ENCODE measurements around the gene HBEGF.

The HBEGF gene

DNA sequence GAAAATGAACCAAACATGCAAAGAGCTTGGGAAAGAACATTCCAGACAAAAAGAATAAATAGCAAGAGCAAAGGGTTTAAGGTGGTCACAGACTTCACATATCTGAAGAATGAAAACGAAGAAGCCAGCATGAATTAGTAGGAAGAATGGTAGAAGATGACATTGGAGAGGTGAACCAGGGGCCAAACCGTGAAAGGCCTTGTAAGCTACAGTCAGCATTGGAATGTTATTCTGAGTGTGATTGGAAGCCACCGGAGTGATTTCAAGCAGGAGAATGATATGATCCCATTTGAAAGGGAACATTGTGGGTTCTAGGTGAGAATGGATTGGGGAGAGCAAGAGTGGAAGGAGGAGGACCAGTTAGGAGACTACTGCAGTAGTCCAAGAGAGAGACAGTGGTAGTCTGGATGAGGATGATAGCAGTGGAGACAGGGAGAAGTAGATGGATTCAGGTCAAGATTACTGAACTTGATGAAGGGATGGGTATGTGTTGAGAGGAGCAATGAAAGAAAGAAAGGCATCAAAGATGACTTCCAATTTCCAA lies 36.6 kb downstream of the HBEGF start:
- in situ Hi-C loops (cut with HindIII; ENCODE audit: low sequenced_read_pairs) = loop anchor here (5.0 kb wide), 1 partner anchor 38 kb away; the partner anchor contains the start of gene HBEGF

DNA sequence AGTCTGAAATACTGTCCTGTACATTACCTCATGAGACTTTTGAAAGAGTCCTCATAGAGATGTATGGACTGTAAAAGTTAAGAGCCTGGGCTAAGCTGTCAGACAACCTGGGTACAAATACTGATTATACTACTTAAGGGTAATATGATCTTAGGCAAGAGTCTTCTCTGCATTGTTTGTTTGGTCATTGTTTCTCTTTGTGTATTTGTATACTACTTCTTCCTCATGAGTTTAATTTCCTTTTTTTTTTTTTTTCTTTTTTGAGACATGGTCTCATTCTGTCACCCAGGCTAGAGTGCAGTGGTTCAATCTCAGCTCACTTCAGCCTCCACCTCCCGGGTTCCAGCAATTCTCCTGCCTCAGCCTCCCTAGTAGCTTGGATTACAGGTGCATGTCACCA lies 40.9 kb downstream of the HBEGF start:
- in situ Hi-C loops (cut with HindIII; ENCODE audit: low sequenced_read_pairs) = no loop called here

DNA sequence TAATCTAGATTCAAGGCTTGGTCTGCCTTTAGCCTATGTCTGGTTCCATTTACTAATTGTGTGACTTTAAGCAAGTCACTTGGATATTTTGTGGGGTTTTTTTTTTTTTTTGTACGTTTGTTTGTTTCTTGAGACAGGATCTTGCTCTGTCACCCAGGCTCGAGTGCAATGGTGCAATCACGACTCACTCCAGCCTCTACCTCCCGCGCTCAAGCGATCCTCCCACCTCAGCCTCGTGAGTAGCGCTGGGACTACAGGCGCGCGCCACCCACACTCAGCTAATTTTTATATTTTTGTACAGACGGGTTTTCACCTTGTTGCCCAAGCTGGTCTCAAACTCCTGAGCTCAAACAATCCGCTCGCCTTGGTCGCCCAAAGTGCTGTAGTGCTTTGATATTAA lies 42.4 kb downstream of the HBEGF start:
- in situ Hi-C loops (cut with HindIII; ENCODE audit: low sequenced_read_pairs) = no loop called here

DNA sequence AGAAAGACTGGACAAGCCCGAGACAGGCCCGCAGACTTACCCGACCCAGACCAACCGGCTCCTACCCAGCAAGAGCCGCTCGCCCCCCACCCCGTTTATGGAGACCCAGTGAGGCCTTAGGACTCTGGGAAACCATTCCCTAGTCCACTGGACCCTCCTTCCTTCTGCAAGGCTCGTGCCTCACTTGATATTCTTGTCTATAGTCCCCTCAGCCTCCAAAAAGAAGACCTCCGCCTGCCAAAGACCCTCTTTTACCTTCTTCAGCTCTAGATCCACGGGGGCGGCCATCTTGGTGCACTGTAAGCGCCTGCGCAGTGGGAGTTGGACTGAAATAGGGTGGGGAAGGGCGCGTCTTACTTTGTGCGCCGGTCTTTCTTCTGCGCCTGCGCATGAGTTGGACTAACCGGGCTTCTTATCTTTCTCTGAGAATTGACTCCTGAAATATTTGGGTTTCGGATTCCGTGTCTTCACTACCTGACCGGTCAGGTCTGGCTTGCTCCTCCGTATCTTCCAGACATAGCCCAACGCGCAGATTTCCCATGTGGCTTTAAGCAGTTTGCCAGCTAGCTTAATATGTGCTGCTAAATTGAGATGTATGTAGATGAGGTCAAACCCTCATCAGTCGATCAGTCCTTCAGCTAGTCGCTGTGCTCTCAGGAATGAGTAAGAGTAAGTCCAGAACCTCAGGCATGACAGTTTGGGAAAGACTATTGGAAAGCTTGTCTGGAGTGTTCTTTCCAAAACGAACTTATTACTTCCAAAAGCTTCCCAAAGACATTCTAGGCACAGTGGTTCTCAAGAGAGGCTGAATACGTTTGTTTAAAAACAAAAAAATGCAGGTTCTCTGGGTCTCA lies 43.4 kb downstream of the HBEGF start, which contains the start of gene PFDN1:
TSS of gene PFDN1 (minus strand) at position 316 of the 854 bp plus-strand sequence. CDS start at position 288, 28 bp downstream.
- in situ Hi-C loops (cut with HindIII; ENCODE audit: low sequenced_read_pairs) = no loop called here

DNA sequence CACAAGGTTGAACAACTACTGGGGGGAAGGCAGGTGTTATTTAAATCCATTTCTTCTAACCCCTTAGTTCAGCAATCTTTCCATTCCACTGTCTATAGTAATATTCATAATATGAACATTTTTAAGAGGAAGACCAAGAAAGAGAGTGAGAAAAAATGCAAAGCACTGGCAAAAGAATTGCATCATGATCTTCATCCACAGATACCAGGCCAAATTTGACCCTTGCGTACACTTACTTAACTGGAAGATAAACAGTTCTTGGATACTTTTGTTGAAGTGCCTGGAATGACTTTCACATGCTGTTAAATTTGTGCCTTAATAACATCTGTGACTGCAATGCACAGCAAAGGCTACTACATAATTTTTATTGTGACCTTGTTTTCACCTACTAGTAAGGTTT lies 45.3 kb downstream of the HBEGF start:
- in situ Hi-C loops (cut with HindIII; ENCODE audit: low sequenced_read_pairs) = no loop called here

DNA sequence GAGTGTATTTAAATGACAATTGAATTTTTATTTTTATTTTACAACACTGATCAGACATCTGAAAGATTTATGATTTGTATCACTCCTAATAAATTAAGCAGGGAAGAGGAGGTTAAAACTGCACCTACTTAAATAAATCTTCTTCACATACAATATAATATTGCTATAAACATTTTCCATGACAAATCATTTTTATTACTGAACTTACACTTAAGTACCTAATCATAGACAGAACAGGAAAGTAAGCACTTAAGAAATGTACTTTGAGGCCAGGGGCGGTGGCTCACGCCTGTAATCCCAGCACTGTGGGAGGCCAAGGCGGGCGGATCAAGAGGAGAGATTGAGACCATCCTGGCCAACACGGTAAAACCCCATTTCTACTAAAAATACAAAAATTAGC lies 47.3 kb downstream of the HBEGF start:
- in situ Hi-C loops (cut with HindIII; ENCODE audit: low sequenced_read_pairs) = no loop called here

DNA sequence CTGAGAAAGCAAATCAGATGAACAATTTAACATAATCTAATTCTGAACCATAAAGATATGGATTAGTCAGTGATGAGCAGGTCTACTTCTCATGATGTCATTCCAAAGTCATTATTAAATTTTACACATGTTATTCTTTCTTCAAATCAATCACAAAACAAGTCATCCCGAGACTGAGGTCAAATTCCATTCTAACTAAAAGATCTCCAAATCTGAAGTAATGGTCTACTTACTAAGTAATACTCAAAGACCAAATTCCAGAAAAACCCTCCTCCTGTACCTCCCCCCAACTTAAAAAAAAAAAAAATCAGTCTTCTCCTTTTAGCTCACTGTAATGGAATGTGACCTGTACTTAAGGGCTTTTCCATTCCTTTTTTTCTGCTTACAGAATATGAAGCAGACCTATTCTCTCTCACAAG lies 48.2 kb downstream of the HBEGF start:
- in situ Hi-C loops (cut with HindIII; ENCODE audit: low sequenced_read_pairs) = no loop called here

DNA sequence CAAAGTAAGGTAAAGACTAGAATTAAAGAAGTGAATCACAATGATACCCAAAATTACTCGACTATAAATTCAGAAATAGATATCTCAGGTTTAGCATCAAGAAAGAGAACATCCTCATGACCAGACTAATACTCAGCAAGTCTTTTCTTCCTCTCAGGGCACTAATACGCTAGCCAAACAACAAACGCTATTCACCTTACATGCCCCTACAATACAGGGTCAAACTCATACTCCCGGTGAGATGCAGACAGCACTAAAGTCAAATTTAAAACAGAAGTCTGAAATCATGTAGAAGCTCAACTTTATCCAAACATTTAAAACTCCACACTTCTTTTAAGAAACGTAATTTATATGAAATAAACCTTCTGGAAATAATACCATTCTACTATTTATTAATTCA lies 49.1 kb downstream of the HBEGF start:
- in situ Hi-C loops (cut with HindIII; ENCODE audit: low sequenced_read_pairs) = no loop called here

DNA sequence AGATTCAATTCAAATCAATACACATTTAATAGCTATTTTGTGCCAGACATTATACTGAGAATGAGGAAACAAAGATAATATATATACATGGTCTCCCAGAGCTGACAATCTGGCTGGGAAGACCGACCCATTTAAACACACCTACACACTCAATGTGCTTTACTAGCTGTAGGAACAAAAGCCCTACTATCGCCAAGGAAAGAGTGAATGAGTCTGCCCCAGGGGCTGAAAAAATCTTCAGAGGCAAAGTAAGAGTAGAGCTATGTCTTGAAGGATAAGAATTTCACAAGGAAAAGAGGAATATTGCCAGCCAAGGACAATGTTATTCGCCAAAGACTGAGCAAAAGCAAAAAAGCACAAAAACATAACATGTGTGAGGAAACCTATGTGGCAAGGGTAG lies 50.1 kb downstream of the HBEGF start:
- in situ Hi-C loops (cut with HindIII; ENCODE audit: low sequenced_read_pairs) = no loop called here

DNA sequence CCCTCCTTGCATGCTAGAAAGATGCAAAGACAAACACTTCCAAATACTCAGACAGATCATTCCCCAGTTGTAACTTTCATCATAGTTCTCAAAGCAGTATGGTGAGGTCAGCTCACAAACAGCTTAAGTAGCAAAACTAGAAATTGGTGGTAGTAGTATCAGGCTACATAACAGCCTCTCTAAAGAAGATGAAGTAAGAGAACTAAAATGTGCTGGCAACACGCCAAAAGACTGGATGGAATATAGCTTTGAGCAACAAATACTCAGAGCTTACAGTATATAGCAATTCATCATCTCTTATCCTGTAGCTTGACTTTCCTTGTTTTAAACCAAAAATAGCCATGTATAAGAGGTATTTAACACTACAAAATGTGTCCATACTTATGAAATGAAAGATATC lies 51.0 kb downstream of the HBEGF start:
- in situ Hi-C loops (cut with HindIII; ENCODE audit: low sequenced_read_pairs) = no loop called here

DNA sequence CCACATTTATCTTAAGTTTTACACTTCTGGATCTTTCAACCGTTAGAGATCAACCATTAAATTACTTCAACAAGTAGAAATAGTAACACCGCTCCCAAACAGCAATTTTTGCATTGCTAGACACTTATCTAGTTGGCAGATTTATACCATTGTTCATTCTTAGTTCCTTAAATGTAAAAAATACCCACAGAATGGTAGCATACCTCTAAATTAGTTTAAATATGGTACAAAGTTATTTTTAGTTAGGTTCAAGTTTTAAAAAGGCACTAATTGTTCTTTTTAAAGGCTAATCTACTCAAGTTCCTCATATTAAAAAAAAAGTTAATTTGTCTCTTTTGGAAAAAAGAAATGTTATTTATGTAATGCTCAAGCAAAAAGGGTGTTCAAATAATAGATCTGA lies 51.6 kb downstream of the HBEGF start:
- in situ Hi-C loops (cut with HindIII; ENCODE audit: low sequenced_read_pairs) = no loop called here

DNA sequence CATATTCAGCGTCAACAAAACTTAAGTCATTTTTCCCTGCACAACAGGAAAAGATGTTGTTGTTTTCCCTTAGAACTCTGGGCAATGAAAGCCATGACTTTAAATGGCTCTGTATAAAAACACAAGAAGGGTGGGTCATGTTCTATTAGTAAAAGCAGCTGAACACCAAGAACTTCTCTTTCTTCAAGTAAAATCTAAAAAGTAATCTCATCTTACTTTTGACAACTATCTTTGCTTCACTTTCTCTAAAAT lies 52.6 kb downstream of the HBEGF start:
- in situ Hi-C loops (cut with HindIII; ENCODE audit: low sequenced_read_pairs) = no loop called here

DNA sequence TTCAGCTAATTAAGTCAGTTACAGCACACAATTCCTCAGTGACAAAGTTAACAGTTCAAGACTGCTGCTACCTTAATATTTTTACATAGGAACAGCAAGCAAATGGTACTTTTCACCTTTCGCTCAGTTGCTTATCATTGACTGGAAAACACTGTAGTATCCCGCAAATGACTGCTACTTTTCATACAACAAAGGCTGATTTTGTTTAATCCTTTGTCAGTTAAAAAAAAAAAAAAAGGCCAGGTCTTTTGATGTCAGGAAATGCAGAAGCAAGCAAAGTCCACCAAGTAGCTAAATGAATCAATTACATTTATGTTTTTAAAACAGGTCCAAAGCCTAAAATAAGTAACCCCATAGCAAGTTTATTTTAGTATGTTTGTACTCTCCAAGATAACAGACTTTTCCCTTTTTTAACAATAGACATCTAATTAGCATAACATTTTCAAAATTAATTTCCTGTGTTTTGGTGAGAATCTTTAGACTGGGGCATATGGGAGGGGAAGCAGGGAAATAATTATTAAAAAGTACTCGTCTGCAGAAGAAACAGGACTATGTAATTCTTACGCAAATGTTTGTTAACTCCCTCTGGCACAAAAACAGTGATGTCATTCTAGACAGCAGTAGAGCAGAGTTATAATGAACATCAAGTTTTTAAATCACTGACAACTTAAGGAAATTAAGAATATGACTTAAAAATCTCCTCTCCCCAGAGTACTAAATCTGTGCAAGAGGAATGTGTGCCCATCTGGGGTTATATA lies 53.1 kb downstream of the HBEGF start:
- in situ Hi-C loops (cut with HindIII; ENCODE audit: low sequenced_read_pairs) = no loop called here

DNA sequence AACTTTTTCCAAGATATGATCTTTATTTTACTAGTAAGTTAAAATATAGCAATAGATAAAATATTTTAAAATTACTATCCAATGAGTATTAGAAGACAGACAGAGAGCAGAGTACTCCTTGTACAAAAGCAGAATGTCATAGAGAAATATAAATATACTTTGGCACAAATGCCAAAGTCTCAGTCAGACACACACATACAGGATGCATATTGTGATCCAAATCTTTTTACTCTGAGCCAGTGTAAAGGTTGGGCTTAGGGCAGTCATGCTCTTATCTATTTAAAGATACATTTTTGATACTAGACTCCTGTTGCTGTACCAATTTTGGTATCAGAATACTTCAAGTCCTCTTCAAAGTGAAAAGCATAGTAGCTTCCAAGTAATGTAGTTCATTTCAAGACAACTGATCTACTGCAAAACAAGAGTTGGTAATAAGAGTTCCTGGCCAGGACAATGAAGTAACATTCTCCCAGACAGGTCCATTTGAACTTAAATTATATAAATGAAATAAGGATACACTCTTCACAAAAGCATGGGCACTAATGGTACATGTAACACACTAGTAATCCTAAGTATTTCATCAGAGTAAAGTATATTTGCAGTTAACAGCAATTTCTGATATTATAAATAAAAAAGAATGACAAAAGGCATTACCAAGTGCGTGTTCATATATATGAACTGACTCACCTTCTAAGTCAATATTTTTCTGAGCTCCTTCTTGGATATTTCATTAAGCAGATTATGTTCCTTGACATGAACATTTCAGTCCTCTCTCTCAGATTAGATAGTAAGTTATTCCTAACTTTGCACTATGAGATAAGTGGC lies 54.0 kb downstream of the HBEGF start:
- in situ Hi-C loops (cut with HindIII; ENCODE audit: low sequenced_read_pairs) = no loop called here

DNA sequence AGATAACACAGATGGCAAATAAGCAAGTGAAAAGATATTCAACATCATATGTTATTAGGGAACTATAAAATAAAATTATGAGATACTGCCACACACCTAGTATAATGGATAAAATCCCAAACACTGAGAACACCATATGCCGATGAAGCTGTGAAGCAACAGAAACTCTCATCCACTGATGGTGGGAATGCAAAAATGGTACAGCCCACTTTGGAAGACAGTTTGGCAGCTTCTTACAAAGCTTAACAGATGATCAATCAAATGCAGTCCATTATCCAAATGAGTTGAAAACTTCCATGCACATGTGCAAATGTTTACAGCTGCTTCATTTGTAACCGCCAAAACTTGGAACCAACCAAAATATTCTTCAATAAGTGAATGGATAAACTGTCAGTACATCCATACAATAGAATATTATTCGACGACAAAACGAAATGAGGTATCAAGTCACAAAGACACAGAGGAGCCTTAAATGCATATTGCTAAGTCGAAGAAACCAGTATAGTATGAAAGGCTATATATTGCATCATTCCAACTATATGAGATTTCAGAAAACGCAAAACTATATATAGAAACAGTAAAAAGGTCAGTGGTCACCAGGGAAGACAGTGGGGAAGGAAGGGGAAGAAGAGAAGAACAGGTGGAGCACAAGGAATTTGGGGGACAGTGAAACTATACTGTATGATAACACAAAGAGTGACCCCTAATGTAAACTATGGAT lies 58.4 kb downstream of the HBEGF start:
- in situ Hi-C loops (cut with HindIII; ENCODE audit: low sequenced_read_pairs) = no loop called here

DNA sequence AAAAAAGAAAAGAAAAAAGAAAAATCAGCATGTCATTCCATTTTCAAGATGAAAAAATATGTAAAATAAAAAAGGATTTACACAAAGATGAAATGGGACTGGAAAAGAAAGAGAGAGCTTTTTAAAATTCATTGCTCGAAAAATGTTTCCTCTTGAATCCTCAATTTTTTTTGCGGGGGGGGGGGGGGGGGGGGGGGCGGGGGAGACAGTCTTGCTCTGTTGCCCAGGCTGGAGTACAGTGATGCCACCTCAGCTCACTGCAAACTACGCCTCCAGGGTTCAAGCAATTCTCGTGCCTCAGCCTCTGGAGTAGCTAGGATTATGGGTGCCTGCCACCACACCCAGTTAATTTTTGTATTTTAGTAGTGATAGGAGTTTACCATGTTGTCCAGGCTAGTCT lies 60.0 kb downstream of the HBEGF start:
- in situ Hi-C loops (cut with HindIII; ENCODE audit: low sequenced_read_pairs) = no loop called here

DNA sequence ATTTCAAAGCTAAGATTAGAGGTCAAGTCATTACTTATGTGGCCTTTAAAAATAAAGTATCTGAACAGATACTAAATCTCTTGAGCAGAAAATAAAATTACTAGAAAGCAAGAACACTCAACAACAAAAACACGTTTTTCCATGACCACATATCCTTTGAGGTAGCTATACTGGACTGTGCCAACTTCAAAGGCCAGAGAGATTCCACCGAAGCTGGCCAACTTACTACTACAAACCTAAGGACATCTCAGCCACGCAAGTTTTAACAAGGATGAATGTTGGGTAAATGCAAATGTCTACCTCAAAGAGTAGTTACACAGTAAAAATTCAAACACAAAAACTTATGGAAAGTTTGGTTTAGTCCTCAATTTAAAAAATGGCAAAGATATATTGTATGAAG lies 62.4 kb downstream of the HBEGF start:
- in situ Hi-C loops (cut with HindIII; ENCODE audit: low sequenced_read_pairs) = no loop called here
